ENCODE results near the gene SH3RF3.

- TF ChIP-seq POLR2A (IDR thresholded peaks at IDR 0.05; ENCODE audit: low read length) (no peak), GATA1 (IDR thresholded peaks at IDR 0.05; ENCODE audit: low read depth, low read length) (no peak)
These were observed 274.8 kb downstream of the SH3RF3 start for GRCh38 chr2:109403841-109404201.
